ENCODE measurements around the gene NCOA7.

NCOA7 gene

GRCh38 chr6:125819535-125820326, 29.0 kb downstream of the NCOA7 start:
- TF ChIP-seq POLR2AphosphoS5 (IDR thresholded peaks at IDR 0.05; ENCODE audit: low read depth, low read length) (no peak), POLR2A (IDR thresholded peaks at IDR 0.05; ENCODE audit: low read depth, low read length) (no peak), TAF1 (IDR thresholded peaks at IDR 0.05; ENCODE audit: borderline replicate concordance, low read depth, low read length) (no peak)
- DNase-seq (ENCODE audit: insufficient read length): no peak
- FAIRE-seq: peak; percentile 17

DNA sequence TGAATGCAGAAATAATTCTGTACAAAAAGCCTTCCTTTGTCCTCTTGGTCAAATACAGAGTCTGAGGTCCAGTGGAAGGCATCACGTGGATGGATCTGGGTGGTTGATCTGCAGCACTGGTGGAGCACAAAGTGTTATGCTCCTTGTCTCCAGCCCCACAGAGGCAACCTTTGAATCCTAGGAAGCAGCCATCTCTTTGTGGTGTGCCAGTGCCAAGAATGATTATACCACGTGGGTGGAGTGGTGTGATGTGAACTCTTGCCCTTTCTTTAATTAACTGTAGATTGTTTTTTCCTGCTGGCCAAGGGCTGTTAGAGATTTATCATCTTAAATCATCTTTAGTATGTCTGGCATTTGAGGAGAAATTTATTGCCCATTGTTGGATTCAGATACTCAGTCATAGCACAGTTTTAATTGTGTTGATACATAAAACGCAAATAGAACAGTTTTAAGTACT, 31.1 kb downstream of the NCOA7 start:
- DNase-seq (ENCODE audit: insufficient read length) (no peak), FAIRE-seq (no peak)
- no peak for TF ChIP-seq POLR2A (IDR thresholded peaks at IDR 0.05; ENCODE audit: low read depth, low read length)
- TF ChIP-seq POLR2AphosphoS5 (IDR thresholded peaks at IDR 0.05; ENCODE audit: low read depth, low read length): no peak
- no peak for TF ChIP-seq TAF1 (IDR thresholded peaks at IDR 0.05; ENCODE audit: borderline replicate concordance, low read depth, low read length)

GRCh38 chr6:125823180-125823579, 32.4 kb downstream of the NCOA7 start:
- TF ChIP-seq TAF1 (IDR thresholded peaks at IDR 0.05; ENCODE audit: borderline replicate concordance, low read depth, low read length) (no peak), POLR2A (IDR thresholded peaks at IDR 0.05; ENCODE audit: low read depth, low read length) (no peak), POLR2AphosphoS5 (IDR thresholded peaks at IDR 0.05; ENCODE audit: low read depth, low read length) (no peak)
- no peak for FAIRE-seq

DNA sequence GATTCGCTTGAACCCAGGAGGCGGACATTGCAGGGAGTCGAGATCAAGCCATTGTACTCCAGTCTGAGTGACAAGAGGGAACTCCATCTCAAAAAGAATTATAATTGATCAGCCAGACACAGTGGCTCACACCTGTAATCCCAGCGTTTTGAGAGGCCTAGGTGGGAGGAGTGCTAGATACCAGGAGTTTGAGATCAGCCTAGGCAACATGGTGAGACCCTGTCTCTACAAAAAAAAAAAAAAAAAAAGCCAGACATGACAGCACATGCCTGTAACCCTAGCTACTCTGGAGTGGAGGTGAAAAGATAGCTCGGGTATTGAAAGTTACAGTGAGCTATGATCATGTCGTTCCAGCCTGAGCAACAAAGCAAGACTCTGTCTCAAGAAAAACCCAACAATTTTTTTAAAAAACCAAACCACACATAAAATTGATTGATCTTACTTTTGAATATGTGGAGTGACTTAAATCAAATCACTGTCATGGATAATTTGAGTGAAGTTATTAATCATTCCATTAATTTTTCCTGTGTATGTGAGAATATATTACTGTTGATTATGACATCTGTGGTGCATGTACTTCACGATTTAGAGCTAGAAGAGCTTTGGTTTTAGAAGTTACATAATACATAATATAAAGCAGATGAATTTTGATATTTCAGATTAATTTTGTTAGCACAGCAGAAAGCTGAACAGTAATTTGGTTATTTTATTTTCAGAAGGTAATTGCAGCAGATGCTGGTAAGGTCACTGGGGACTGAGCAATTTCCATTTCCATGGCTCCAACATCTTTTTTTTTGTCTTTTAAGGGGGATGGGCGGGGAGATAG, 34.4 kb downstream of the NCOA7 start:
- TF ChIP-seq POLR2A (IDR thresholded peaks at IDR 0.05; ENCODE audit: low read depth, low read length): no peak
- TF ChIP-seq TAF1 (IDR thresholded peaks at IDR 0.05; ENCODE audit: borderline replicate concordance, low read depth, low read length): no peak
- TF ChIP-seq POLR2AphosphoS5 (IDR thresholded peaks at IDR 0.05; ENCODE audit: low read depth, low read length): no peak
- no peak for DNase-seq (ENCODE audit: insufficient read length)
- FAIRE-seq: no peak

More at GRCh38 chr6:125823180-125823579, 32.4 kb downstream of the NCOA7 start:
- no peak for DNase-seq (ENCODE audit: insufficient read length)

- FAIRE-seq: no peak
- TF ChIP-seq POLR2AphosphoS5 (IDR thresholded peaks at IDR 0.05; ENCODE audit: low read depth, low read length) (no peak), TAF1 (IDR thresholded peaks at IDR 0.05; ENCODE audit: borderline replicate concordance, low read depth, low read length) (no peak), POLR2A (IDR thresholded peaks at IDR 0.05; ENCODE audit: low read depth, low read length) (no peak)
- DNase-seq (ENCODE audit: insufficient read length): no peak
These were observed 36.1 kb downstream of the NCOA7 start for GRCh38 chr6:125826695-125827463.

DNA sequence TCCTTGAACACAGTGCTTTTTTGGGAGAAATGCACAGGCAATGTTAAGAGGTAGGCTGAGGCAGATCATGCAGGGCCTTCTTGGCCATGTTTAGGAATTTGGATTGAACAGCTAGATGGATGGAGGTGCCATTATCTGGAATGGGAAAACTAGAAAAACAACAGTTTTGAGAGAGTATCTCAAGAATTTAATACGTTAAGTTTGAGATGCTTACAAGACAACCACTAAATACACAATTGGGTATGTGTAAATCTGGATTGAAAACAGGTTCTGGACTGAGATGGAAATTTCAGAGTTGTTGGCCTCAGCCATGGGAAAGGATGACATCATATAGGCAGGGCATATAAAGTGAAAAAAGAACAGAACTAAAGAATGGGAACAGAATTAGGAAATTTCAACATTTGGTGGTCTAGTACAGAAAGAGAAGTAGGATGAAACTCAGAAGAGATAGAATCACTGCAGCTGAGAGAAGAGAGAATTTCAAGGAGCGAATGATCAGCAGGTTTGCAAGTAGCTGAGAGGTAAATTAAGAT, 37.1 kb downstream of the NCOA7 start:
- TF ChIP-seq TAF1 (IDR thresholded peaks at IDR 0.05; ENCODE audit: borderline replicate concordance, low read depth, low read length) (no peak), POLR2A (IDR thresholded peaks at IDR 0.05; ENCODE audit: low read depth, low read length) (no peak), POLR2AphosphoS5 (IDR thresholded peaks at IDR 0.05; ENCODE audit: low read depth, low read length) (no peak)
- DNase-seq (ENCODE audit: insufficient read length): no peak
- FAIRE-seq: peak; percentile 77

DNA sequence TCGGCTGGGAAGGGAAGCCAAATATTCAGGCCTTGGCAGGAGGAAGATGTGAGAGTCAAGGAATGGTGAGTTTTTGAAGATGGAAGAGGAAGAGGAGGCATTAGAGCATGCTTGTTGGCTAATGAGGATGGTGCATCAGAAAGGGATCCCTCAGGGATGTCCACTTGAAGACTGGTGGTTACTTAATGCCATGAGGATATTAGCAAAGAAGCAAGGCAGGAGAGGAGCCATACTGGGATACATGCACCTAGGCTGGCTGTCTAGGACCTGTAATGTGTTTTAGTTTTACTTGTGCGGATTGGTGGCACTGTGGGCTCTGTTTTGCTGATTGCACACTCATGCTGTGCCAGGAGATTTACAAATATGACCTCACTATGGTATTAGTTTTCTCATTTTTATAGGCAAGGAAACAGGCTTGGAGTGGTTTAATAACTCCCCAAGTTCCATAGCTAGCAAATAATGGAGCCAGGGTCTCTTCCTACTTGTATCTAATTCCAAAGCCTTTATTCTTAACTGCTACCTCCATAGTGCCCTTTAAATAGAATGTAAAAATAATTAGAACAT, 37.8 kb downstream of the NCOA7 start:
- TF ChIP-seq POLR2AphosphoS5 (IDR thresholded peaks at IDR 0.05; ENCODE audit: low read depth, low read length) (no peak), POLR2A (IDR thresholded peaks at IDR 0.05; ENCODE audit: low read depth, low read length) (no peak), TAF1 (IDR thresholded peaks at IDR 0.05; ENCODE audit: borderline replicate concordance, low read depth, low read length) (no peak)
- FAIRE-seq (no peak), DNase-seq (ENCODE audit: insufficient read length) (no peak)

GRCh38 chr6:125829433-125829832, 38.7 kb downstream of the NCOA7 start:
- DNase-seq (ENCODE audit: insufficient read length): no peak
- peak; percentile 70 for FAIRE-seq
- no peak for TF ChIP-seq POLR2A (IDR thresholded peaks at IDR 0.05; ENCODE audit: low read depth, low read length)
- TF ChIP-seq TAF1 (IDR thresholded peaks at IDR 0.05; ENCODE audit: borderline replicate concordance, low read depth, low read length): no peak
- no peak for TF ChIP-seq POLR2AphosphoS5 (IDR thresholded peaks at IDR 0.05; ENCODE audit: low read depth, low read length)

DNA sequence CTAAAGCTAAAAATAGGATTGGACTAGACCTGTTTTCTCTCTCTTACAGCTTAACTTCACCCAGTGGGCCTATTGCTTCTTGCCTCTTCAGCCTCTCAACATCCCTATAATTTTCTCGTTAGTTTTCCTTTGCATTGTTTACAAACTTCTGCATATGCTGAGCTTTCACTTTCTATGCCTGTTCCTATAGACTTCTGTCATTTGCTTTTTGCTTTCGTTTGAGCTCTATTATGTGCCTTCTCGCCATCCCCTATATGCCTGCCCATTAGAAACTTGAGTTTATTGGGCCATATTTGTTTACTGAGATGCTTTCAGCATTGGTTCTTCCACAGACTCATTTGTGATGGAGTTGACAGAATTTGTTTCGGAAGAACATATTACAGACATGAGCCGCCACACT, 40.9 kb downstream of the NCOA7 start:
- DNase-seq (ENCODE audit: insufficient read length) (no peak), FAIRE-seq (no peak)
- TF ChIP-seq POLR2A (IDR thresholded peaks at IDR 0.05; ENCODE audit: low read depth, low read length) (no peak), POLR2AphosphoS5 (IDR thresholded peaks at IDR 0.05; ENCODE audit: low read depth, low read length) (no peak), TAF1 (IDR thresholded peaks at IDR 0.05; ENCODE audit: borderline replicate concordance, low read depth, low read length) (no peak)

- FAIRE-seq (peak; percentile 63), DNase-seq (ENCODE audit: insufficient read length) (no peak)
- TF ChIP-seq TAF1 (IDR thresholded peaks at IDR 0.05; ENCODE audit: borderline replicate concordance, low read depth, low read length) (no peak), POLR2AphosphoS5 (IDR thresholded peaks at IDR 0.05; ENCODE audit: low read depth, low read length) (no peak), POLR2A (IDR thresholded peaks at IDR 0.05; ENCODE audit: low read depth, low read length) (no peak)
These were observed 41.8 kb downstream of the NCOA7 start for GRCh38 chr6:125832391-125833117.

Data from GM12892 (cell line).